Islet of Langerhans (tissue), 1 donor: ENCODE results near the gene CPT1C.
A peak's percentile ranks its signal among the peaks of the same experiment; 100 is the strongest.

Experiments
- FAIRE-seq: peaks from one replicate; lab custom pipeline; 2011; peaks lifted over from hg19 to GRCh38; lab: Jason Lieb, UNC

Gene CPT1C

GRCh38 chr19:49662011-49662410 lies 28.9 kb upstream of the CPT1C start:
- no peak for FAIRE-seq

- no peak for FAIRE-seq
Observed at GRCh38 chr19:49663224-49663623, 27.7 kb upstream of the CPT1C start.

- FAIRE-seq, result no peak
Observed at GRCh38 chr19:49664171-49665035, 26.5 kb upstream of the CPT1C start.

GRCh38 chr19:49665036-49665350 lies 25.9 kb upstream of the CPT1C start:
- no peak for FAIRE-seq

- peak; percentile 94 for FAIRE-seq
Observed at GRCh38 chr19:49665351-49666119, 25.4 kb upstream of the CPT1C start, which contains the start of the genes BCL2L12 and IRF3. Gene BCL2L12, plus strand, starts transcription at chr19:49665933. Its CDS starts 760 bp downstream, at chr19:49666693. Gene IRF3, minus strand, starts transcription at chr19:49665857. Its CDS starts 1,019 bp downstream, at chr19:49664838.

GRCh38 chr19:49666120-49666444 lies 24.8 kb upstream of the CPT1C start:
- no peak for FAIRE-seq

- FAIRE-seq, result no peak
Observed at GRCh38 chr19:49667473-49667872, 23.4 kb upstream of the CPT1C start.

GRCh38 chr19:49669516-49669915 lies 21.4 kb upstream of the CPT1C start:
- FAIRE-seq, result no peak

GRCh38 chr19:49672131-49672919 lies 18.6 kb upstream of the CPT1C start:
- FAIRE-seq, result no peak

GRCh38 chr19:49676136-49676783 lies 14.7 kb upstream of the CPT1C start:
- no peak for FAIRE-seq

GRCh38 chr19:49676784-49677230 lies 14.1 kb upstream of the CPT1C start:
- peak; percentile 96 for FAIRE-seq

- no peak for FAIRE-seq
Observed at GRCh38 chr19:49677231-49677900, 13.6 kb upstream of the CPT1C start, which contains the start of gene PRMT1. Gene PRMT1, plus strand, starts transcription at chr19:49677271. Its CDS starts 10 bp downstream, at chr19:49677281.

- no peak for FAIRE-seq
Observed at GRCh38 chr19:49677901-49678674, 12.8 kb upstream of the CPT1C start.

- FAIRE-seq, result no peak
Observed at GRCh38 chr19:49678985-49679770, 11.7 kb upstream of the CPT1C start.

- no peak for FAIRE-seq
Observed at GRCh38 chr19:49679771-49680413, 11.0 kb upstream of the CPT1C start.

- no peak for FAIRE-seq
Observed at GRCh38 chr19:49680421-49681351, 10.2 kb upstream of the CPT1C start.

- no peak for FAIRE-seq
Observed at GRCh38 chr19:49681830-49682229, 9.1 kb upstream of the CPT1C start.

GRCh38 chr19:49682274-49682673 lies 8.6 kb upstream of the CPT1C start:
- no peak for FAIRE-seq
